CD8-positive, alpha-beta memory T cell (primary cell): Measurements from ENCODE around the gene DNAH8. TPM values are rescaled to one million over a fixed set of nuclear protein-coding genes. Genes with fewer than 3 reads are reported as not detected.

Experiments
- CTCF ChIA-PET: fragments of 350-600 bp; sonication (Branson Sonifier 250); formaldehyde crosslinking; loops from one replicate; lab custom pipeline; 2021; ENCODE audit warnings: antibody characterized with exemption; lab: Charles Lee
- POLR2A ChIA-PET: fragments of 350-600 bp; sonication (Branson Sonifier 250); formaldehyde crosslinking; loops from one replicate; lab custom pipeline; 2021; ENCODE audit warnings: antibody characterized with exemption; lab: Charles Lee
- DNase-seq, 5 donors: peaks; one replicate each; pipeline versions ENCODE4 v3.0.0 to v3.0.0-alpha.2; 2020 to 2022; ENCODE audit warnings: mixed read lengths in 1 of 5
- H3K27ac ChIP-seq: one replicate; pipeline ENCODE4 v1.7.0; 2013; ENCODE audit warnings: low read depth, mild to moderate bottlenecking, low read length, moderate library complexity
- H3K27me3 ChIP-seq: 2 replicates; pipeline ENCODE4 v1.7.0; 2013; ENCODE audit warnings: low read length, mild to moderate bottlenecking; ENCODE audit not compliant: insufficient read depth, poor library complexity, severe bottlenecking
- H3K36me3 ChIP-seq: 2 replicates; pipeline ENCODE4 v1.7.0; 2013; ENCODE audit warnings: mild to moderate bottlenecking, low read length, moderate library complexity; ENCODE audit not compliant: insufficient read depth
- H3K4me1 ChIP-seq: 2 replicates; pipeline ENCODE4 v1.7.0; 2013; ENCODE audit warnings: mild to moderate bottlenecking, low read length, moderate library complexity; ENCODE audit not compliant: insufficient read depth
- H3K4me3 ChIP-seq: 2 replicates; pipeline ENCODE4 v1.7.0; 2013; ENCODE audit warnings: mild to moderate bottlenecking, low read length
- H3K9me3 ChIP-seq: 2 replicates; pipeline ENCODE4 v1.7.0; 2013; ENCODE audit warnings: mild to moderate bottlenecking, low read length
- H3K27ac Mint-ChIP-seq, 8 donors: one replicate each; pipeline ENCODE4 v1.8.0; 2020 to 2021; ENCODE audit warnings: mixed read lengths in 8 of 8, mild to moderate bottlenecking in 6 of 8, inconsistent platforms in 3 of 8, moderate library complexity in 3 of 8
- H3K27me3 Mint-ChIP-seq, 2 donors: one replicate each; pipeline ENCODE4 v1.8.0; 2020 to 2021; ENCODE audit warnings: mixed read lengths in 2 of 2, mild to moderate bottlenecking in 1 of 2, moderate library complexity in 1 of 2
- H3K36me3 Mint-ChIP-seq, 3 donors: one replicate each; pipeline ENCODE4 v1.8.0; 2020 to 2021; ENCODE audit warnings: mixed read lengths in 3 of 3, inconsistent platforms in 1 of 3, mild to moderate bottlenecking in 1 of 3
- H3K4me1 Mint-ChIP-seq, 3 donors: one replicate each; pipeline ENCODE4 v1.8.0; 2020 to 2021; ENCODE audit warnings: mixed read lengths in 3 of 3, inconsistent platforms in 1 of 3, mild to moderate bottlenecking in 1 of 3
- H3K4me3 Mint-ChIP-seq, 7 donors: one replicate each; pipeline ENCODE4 v1.8.0; 2020 to 2021; ENCODE audit warnings: mixed read lengths in 7 of 7, mild to moderate bottlenecking in 6 of 7, moderate library complexity in 4 of 7, inconsistent platforms in 2 of 7
- H3K9me3 Mint-ChIP-seq, 5 donors: one replicate each; pipeline ENCODE4 v1.8.0; 2020 to 2022; ENCODE audit warnings: mixed read lengths in 5 of 5, mild to moderate bottlenecking in 3 of 5, moderate library complexity in 2 of 5, inconsistent platforms in 1 of 5
- polyA plus RNA-seq: library from polyadenylated mRNA; unstranded; fragments of 300-500 nt; fragmentation: Illumina TruSeq; gene quantifications from one replicate; pipeline ENCODE4 v1.2.3, GENCODE V29; 2021
- total RNA-seq, 2 experiments: library from RNA; stranded (reverse); gene quantifications; one replicate each; pipeline ENCODE4 v1.2.3, GENCODE V29; 2021

Gene DNAH8
- total and polyA plus RNA-seq, 3 experiments from 2014 or later, result 0.11 to 0.20 TPM; not detected in 1

DNA sequence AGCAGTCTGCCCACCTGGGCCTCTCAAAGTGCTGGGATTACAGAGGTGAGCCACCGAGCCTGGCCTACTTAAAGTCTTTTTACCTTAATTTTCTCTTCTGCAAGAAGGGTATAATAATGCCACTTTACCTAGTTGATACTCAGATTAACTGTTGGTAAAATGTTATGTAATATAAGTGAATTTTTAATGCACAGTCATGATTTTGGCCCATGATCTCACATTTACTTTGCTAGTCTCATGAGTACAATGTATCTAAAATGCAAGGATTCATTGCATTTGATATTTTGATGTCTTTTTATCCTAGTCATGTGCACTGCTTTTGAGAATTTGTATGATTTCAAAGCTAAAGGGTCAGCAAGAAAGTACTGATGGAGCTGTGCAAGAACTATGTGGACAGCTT, 13.1 kb downstream of the DNAH8 start:
- H3K27me3 ChIP-seq, result no peaks in the 10 kb centered on the region
- ChIA-PET CTCF (interaction anchor here (1.6 kb wide), 1 partner anchor 10 kb away, joined by 3 read pairs; no protein-coding TSS in a partner anchor), POLR2A (no interaction called here)
- H3K36me3 ChIP-seq, result no peaks in the 10 kb centered on the region
- no peak overlapping the region for H3K27ac ChIP-seq
- no peaks in the 10 kb centered on the region for H3K9me3 ChIP-seq
- Mint-ChIP-seq H3K36me3 (peaks cover 0 to 3% (median 2%) of the 10 kb centered on the region in 3 donors), H3K4me1 (peaks cover 0 to 8% (median 5%) of the 10 kb centered on the region in 3 donors), H3K4me3 (no peak overlapping the region), H3K27ac (no peak overlapping the region), H3K27me3 (peaks cover 1 to 5% of the 10 kb centered on the region in 2 donors), H3K9me3 (no peaks in the 10 kb centered on the region)
- DNase-seq, result no peak
- H3K4me3 ChIP-seq, result no peak overlapping the region
- no peaks in the 10 kb centered on the region for H3K4me1 ChIP-seq

DNA sequence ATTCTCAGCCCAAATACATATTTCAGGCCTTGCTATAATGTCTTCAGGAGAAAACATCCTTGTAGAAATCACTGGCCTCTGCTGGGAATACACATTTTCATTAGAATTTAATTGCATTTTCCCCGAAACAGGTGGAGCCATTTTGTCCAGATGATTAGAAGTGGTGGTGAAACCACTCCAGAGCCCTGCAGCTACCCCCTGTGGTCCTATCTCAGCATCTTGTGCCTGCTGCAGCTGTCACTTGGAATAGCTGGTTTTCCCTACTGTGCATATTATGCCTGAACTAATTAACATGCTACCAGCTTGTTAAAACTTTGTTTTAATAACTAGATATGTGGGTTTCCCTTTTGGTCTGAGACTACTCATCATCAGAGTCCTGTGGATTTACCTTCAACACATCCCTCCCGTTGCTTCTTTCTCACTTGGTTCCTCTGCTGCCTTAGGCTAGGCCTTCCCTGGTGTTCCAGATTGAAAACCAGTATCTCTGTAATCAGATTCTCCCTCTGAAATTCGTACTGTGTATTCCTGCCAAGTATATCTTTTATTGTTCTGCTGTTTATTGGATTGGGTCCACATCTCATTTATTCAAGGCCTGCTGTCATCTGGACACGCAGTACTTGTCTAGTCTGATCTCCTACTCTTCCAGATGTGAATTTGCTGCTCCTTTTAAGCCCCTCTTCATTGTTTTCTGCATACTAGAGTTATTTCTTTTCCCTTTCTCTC, 15.2 kb downstream of the DNAH8 start:
- Mint-ChIP-seq H3K4me1 (peaks cover 0 to 6% (median 3%) of the 10 kb centered on the region in 3 donors), H3K27ac (no peak overlapping the region), H3K9me3 (peaks cover 0 to 4% (median 0%) of the 10 kb centered on the region in 5 donors), H3K36me3 (peaks cover 0 to 3% (median 2%) of the 10 kb centered on the region in 3 donors), H3K4me3 (no peak overlapping the region), H3K27me3 (peaks cover 7% of the 10 kb centered on the region in 2 donors)
- Histone ChIP-seq H3K27me3 (no peaks in the 10 kb centered on the region), H3K4me1 (no peaks in the 10 kb centered on the region), H3K36me3 (no peaks in the 10 kb centered on the region), H3K27ac (no peak overlapping the region), H3K9me3 (no peaks in the 10 kb centered on the region), H3K4me3 (no peak overlapping the region)
- no peak for DNase-seq
- POLR2A ChIA-PET, result no interaction called here
- CTCF ChIA-PET, result no interaction called here

DNA sequence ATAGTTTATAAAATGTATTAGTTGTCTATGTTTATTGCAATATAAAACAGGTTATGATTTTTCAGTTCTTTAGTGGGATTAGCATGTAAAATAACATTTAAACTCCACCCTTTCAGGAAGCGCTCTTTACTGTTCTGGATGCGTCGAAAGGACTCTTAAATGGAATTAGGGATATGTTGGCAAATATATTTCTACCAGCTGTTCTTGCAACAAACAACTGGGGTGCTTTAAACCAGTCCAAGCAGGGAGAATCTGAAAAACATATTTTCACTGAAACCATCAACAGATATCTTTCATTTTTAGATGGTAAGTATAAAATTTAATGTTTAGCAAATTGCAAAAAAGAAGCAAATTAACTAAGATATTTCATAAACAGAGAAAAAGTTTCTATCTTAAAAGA, 21.8 kb downstream of the DNAH8 start:
- no peaks in the 10 kb centered on the region for H3K4me1 ChIP-seq
- Mint-ChIP-seq H3K4me3 (no peak overlapping the region), H3K36me3 (peaks cover 0 to 3% (median 1%) of the 10 kb centered on the region in 3 donors), H3K27me3 (peaks cover 6 to 28% of the 10 kb centered on the region in 2 donors), H3K4me1 (no peaks in the 10 kb centered on the region), H3K27ac (no peak overlapping the region), H3K9me3 (peaks cover 0 to 8% (median 4%) of the 10 kb centered on the region in 5 donors)
- no peaks in the 10 kb centered on the region for H3K9me3 ChIP-seq
- H3K27ac ChIP-seq, result no peak overlapping the region
- H3K27me3 ChIP-seq, result peaks cover 9% of the 10 kb centered on the region
- H3K4me3 ChIP-seq, result no peak overlapping the region
- no peak for DNase-seq
- ChIA-PET POLR2A (no interaction called here), CTCF (no interaction called here)
- H3K36me3 ChIP-seq, result no peaks in the 10 kb centered on the region

DNA sequence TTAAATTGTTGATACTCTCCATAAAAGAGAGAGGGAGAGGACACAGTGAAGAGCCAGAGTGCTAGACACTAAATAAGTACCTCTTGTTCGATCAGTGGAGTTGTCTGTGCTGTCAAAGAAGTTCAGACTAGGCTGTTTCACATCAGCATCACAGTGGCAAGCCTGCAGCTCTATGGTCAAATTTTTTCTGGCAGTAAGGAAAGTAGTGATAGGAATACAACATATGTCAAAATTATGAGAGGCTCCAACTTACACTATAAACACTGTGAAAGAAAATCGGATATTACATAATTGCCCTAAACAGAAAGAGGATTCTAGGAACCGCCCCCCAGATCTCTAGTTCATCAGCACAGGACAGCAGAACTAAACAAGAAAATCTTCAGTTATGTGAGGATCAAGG, 23.1 kb downstream of the DNAH8 start:
- H3K4me1 Mint-ChIP-seq, result no peaks in the 10 kb centered on the region
- H3K27me3 ChIP-seq, result peaks cover 9% of the 10 kb centered on the region
- no peaks in the 10 kb centered on the region for H3K36me3 ChIP-seq
- ChIA-PET CTCF (no interaction called here), POLR2A (no interaction called here)
- no peak overlapping the region for H3K4me3 ChIP-seq
- no peak overlapping the region for H3K4me3 Mint-ChIP-seq
- peaks cover 0 to 8% (median 4%) of the 10 kb centered on the region in 5 donors for H3K9me3 Mint-ChIP-seq
- peaks cover 0 to 1% (median 0%) of the 10 kb centered on the region in 3 donors for H3K36me3 Mint-ChIP-seq
- peaks cover 5 to 27% of the 10 kb centered on the region in 2 donors for H3K27me3 Mint-ChIP-seq
- no peak for DNase-seq
- H3K9me3 ChIP-seq, result no peaks in the 10 kb centered on the region
- H3K27ac Mint-ChIP-seq, result no peak overlapping the region
- H3K4me1 ChIP-seq, result no peaks in the 10 kb centered on the region
- H3K27ac ChIP-seq, result no peak overlapping the region

DNA sequence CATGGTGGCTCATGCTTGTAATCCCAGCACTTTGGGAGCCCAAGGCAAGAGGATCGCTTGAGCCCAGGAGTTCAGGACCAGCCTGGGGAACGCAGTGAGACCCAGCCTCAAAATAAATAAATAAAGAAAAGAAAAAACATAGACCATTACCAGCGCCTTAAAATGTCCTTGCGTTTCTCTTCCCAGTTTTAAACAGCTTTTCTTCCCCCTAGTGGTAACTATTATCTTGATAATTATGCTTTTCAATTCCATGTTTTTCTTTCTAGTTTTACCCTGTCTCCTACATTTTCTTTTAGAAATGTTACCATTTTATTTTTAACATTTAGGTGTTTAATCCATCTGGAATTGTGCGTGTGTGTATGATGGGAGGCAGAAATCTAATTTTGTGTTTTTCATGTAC, 24.4 kb downstream of the DNAH8 start:
- Histone ChIP-seq H3K4me3 (no peak overlapping the region), H3K27me3 (peaks cover 9% of the 10 kb centered on the region), H3K36me3 (no peaks in the 10 kb centered on the region), H3K4me1 (no peaks in the 10 kb centered on the region), H3K27ac (no peak overlapping the region), H3K9me3 (no peaks in the 10 kb centered on the region)
- no peak for DNase-seq
- H3K36me3 Mint-ChIP-seq, result peaks cover 0 to 1% (median 0%) of the 10 kb centered on the region in 3 donors
- POLR2A ChIA-PET, result no interaction called here
- CTCF ChIA-PET, result no interaction called here
- no peaks in the 10 kb centered on the region for H3K4me1 Mint-ChIP-seq
- peaks cover 4 to 33% of the 10 kb centered on the region in 2 donors for H3K27me3 Mint-ChIP-seq
- peaks cover 0 to 8% (median 4%) of the 10 kb centered on the region in 5 donors for H3K9me3 Mint-ChIP-seq
- no peak overlapping the region for H3K4me3 Mint-ChIP-seq
- no peak overlapping the region for H3K27ac Mint-ChIP-seq

DNA sequence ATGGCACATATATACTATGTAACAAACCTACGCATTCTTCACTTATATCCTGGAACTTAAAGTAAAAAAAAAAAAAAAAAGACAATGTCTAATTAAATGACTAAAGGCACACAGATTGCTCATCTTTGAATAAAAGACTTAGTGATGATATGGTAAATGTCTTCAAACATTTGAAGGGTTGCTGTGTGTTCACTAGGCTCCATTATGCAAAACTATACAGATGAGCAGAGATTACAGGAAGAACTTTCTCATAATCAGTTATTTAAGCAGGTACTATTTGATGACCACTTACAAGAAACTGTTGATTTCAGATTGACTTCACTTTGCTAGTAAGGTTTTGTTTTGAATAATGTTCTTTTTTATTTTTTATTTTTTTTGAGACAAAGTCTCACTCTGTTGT, 34.4 kb downstream of the DNAH8 start:
- Histone ChIP-seq H3K27me3 (no peaks in the 10 kb centered on the region), H3K36me3 (no peaks in the 10 kb centered on the region), H3K9me3 (no peaks in the 10 kb centered on the region), H3K4me3 (no peak overlapping the region), H3K4me1 (no peaks in the 10 kb centered on the region), H3K27ac (no peak overlapping the region)
- DNase-seq, result no peak
- Mint-ChIP-seq H3K4me1 (no peaks in the 10 kb centered on the region), H3K4me3 (no peak overlapping the region), H3K27me3 (peaks cover 23 to 32% of the 10 kb centered on the region in 2 donors), H3K9me3 (no peaks in the 10 kb centered on the region), H3K27ac (no peak overlapping the region), H3K36me3 (no peaks in the 10 kb centered on the region)
- CTCF ChIA-PET, result no interaction called here
- POLR2A ChIA-PET, result no interaction called here

DNA sequence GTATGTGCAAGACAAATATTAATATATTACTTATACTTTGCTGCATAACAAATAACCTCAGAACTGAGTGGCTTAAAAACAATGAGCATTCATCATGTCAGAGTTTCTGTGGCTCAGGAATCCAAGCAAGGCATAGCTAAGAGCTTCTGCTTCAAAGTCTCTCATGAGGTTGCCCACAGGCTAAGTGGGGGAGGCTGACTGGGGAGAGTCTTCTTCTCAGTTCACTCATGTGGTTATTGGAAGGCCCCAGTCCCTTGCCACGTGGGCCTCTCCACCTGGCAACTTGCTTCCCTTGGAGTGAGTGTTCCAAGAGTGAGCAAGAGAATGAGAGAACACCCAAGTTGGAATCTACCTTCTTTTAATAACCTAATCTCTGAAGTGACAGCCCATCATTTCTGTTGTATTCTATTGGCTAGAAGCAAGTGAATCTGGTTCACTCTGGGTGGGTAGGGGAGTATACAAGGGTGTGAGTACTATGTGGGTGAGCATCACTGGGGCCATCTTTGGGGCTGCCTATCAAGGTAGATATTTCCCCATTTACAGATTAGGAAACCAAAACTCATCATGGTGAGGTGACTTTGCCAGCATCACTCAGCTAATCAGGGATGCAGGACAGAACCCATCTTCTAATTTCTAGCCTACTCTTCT, 36.0 kb downstream of the DNAH8 start:
- CTCF ChIA-PET, result no interaction called here
- no peaks in the 10 kb centered on the region for H3K36me3 Mint-ChIP-seq
- no peak for DNase-seq

DNA sequence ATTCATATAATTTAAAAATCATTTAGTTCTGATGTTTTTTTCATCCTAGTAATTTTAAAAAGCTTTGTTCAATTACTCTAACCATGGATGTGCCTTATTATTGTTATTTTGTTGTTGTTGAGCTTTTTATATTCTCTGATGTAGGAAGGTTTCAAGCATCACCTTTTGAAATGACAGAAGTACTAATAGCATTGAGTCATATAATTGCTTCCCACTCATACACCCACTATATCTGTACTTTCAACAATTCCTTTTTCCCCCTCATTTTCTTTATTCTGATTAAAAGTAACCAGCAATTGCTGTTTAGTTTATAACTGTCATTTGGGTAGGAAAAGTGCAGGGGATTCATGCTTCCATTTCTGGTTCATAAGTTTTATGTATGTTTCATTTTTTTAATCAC, 38.6 kb downstream of the DNAH8 start:
- Mint-ChIP-seq H3K4me1 (no peaks in the 10 kb centered on the region), H3K27ac (no peak overlapping the region), H3K9me3 (peaks cover 0 to 3% (median 0%) of the 10 kb centered on the region in 5 donors), H3K4me3 (no peak overlapping the region), H3K36me3 (no peaks in the 10 kb centered on the region), H3K27me3 (peaks cover 8 to 11% of the 10 kb centered on the region in 2 donors)
- CTCF ChIA-PET, result no interaction called here
- POLR2A ChIA-PET, result no interaction called here
- Histone ChIP-seq H3K4me3 (no peak overlapping the region), H3K36me3 (no peaks in the 10 kb centered on the region), H3K4me1 (no peaks in the 10 kb centered on the region), H3K27ac (no peak overlapping the region), H3K27me3 (no peaks in the 10 kb centered on the region), H3K9me3 (no peaks in the 10 kb centered on the region)
- no peak for DNase-seq

More for the DNA sequence above, 36.0 kb downstream of the DNAH8 start:
- POLR2A ChIA-PET, result no interaction called here
- Histone ChIP-seq H3K27me3 (no peaks in the 10 kb centered on the region), H3K4me3 (no peak overlapping the region), H3K9me3 (no peaks in the 10 kb centered on the region), H3K27ac (no peak overlapping the region), H3K36me3 (no peaks in the 10 kb centered on the region), H3K4me1 (no peaks in the 10 kb centered on the region)
- Mint-ChIP-seq H3K27me3 (peaks cover 13 to 20% of the 10 kb centered on the region in 2 donors), H3K4me1 (no peaks in the 10 kb centered on the region), H3K27ac (no peak overlapping the region), H3K4me3 (no peak overlapping the region), H3K9me3 (no peaks in the 10 kb centered on the region)
